GM19351 (cell line): ENCODE results near the gene CTSE.

Experiments used
- ATAC-seq: cut with Tn5 transposase; IDR thresholded peaks from one replicate; pipeline ENCODE4 v1.9.1; 2021; ENCODE audit warnings: mild to moderate bottlenecking, moderate library complexity; ENCODE audit not compliant: unreplicated experiment

The CTSE gene

DNA sequence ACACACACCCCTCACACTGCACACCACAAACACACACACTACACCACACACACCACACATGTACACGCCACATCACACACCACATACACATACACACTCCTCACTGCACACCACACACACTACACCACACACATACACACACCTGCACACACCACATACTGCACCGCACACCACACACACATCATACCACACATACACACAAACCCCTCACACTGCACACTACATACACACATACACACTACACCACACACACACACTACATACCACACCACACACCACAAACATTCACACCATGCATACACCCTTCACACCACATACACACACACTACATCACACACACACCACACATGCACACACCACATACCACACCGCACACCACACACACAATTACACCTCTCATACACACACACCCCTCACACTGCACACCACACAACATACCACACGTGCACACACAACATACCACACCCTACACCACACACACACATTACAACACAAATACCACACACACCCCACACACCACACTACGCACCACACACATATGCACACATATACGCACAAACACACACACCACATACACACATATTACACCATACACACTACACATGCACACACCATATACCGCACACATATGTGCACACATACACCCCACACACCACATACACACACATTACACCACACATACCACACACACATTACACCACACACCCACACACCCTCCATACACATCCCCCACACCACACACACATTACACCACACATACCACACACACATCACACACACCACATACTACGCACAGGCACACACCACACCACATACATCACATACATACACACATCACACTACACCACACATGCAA is 50.1 kb downstream of the CTSE start:
- no peak for ATAC-seq

DNA sequence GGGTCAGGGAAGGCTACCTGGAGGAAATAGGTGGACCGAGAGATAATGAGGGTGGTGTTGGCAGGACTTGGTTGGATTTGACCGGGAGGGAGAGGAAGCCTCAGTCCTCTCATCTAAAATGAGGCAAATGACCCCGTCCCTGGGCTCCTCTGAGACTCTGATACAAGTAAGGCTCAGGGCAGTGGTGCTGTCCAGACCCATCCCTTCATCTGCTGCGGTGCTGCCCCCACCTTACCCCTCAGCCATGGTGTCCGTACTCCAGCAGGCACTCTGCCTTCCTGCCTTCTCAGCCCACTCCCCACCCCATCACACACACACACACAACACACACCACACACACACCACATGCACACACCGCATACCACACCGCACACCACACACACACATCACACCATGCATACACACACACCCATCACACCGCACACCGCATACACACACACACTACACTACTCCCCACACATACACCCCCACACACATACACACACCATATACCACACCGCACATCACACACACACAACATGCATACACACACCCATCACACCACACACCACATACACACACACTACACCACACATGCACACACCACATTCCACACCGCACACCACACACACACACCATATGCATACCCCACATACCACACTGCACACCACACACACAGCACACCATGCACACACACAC is 51.1 kb downstream of the CTSE start:
- ATAC-seq, result no peak

GRCh38 chr1:205972081-205972480 is 51.6 kb downstream of the CTSE start:
- no peak for ATAC-seq

- no peak for ATAC-seq
Observed at GRCh38 chr1:205971082-205971481, 52.6 kb downstream of the CTSE start.

DNA sequence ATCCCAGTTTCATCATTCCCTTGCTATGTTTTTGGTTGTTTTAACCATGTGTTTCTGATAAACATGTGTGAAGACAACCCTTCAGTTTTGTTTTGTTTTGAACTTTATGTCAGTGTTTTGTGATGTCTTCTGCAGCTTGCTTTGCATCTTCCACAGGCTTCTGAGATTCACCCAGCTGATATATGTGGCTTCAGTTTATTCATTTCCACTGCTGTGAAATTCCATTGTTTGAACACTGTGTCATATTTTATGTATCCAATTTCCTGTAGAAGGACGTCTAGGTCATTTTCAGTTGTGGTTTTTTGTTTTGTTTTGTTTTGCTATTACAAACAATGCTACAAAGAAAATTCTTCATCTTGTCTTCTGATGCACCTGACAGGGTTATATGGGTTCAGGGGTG is 53.2 kb downstream of the CTSE start:
- no peak for ATAC-seq

- ATAC-seq, result no peak
Observed at GRCh38 chr1:205969229-205969628, 54.5 kb downstream of the CTSE start.

- ATAC-seq, result no peak
Observed at GRCh38 chr1:205967554-205968335, 56.0 kb downstream of the CTSE start.

DNA sequence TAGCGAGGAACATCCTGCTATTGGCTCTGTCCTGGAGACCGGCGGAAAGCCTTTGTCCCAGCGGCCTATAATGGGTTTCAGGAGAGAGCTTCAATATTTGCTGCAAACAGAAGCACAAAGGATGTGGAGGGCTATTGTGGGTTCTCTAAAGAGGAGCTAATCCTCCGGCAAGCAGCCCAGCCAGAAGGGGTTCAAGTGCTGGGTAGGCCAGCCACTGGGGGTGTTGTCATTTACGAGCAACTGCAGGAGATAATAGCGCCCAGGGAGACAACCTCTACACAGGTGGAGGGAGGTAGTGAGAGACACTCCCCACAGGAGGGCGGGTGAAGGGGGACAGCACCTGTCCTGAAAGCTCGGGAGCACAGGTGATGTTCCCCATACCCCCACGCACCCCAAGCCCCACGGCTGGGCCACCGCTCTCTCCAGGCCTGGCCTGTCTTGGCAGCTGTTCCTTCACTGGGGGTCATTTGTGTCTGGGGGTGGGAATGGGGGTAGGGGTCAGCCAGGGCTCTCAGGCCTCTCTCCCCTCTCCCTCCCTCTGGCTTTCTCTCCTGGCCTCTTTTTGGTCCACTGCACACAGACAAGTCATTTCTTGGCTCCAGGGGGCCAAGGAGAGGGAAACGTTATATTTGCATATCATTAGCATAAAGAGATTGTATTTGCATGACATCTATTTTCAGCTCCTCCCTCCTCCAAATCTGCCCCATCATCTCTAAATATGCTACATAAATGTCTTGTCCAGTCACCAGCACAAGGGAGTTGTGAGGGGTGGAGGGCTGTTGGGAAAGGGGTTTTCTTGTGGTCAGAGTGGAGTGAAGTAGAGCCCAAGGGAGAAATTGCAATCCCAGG is 58.4 kb downstream of the CTSE start:
- ATAC-seq, result no peak

DNA sequence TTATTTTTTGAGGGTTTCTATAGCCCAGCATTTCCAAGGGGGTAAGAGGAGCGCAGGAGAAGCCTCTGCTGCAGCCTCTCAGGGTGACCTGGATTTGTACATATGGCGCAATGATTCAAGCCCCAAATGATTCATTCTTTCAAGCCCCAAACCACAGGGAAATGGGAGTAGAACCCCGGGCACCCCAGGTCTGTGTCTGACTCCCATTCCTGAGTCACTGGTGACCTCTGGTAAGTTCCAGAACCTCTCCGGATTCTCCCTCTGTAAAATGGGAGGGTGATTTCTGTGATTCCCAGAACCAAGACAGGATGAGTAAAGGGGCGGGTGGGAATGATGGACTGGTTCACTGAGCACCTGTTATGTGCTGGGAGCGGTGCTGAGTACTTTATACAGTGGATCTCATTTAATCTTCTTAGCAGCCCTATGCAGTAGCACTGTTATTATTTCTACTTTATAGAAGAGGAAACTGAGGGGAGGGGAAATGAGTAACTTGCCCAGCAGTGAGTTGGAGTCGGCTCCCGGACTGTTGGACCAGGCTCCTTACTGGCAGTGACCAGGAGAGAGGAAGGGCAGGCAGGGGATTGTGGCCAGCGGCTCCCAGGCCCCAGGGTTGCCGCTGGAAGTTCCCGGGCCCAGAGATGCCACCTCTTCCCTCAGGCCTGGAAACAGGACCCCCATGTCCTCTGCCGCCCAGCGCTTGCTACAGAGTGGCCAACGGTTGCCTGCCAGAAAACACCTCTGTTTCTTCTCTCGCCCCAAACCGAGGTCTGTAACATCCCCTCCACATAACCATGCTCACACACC is 60.1 kb downstream of the CTSE start:
- no peak for ATAC-seq

DNA sequence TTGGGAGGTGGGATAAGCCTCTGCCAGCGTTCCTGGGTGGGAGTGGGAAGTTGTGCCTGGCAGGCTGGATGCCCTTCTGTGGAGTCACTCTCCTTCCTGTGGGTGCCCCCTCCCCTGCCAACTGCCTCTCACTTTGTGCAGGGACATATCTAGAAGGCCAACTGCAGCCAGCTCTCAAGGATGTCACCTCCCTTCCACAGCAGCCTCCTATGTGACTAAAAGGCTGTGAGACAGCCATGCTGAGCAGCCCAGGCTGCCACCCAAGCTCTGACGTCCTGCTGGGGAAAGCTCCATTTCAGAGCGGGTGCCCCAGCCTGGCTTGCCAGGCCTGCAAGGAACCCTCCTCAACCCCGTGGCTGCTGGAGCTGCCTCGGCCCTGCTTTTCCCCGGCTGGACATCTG is 60.9 kb downstream of the CTSE start:
- ATAC-seq, result no peak

GRCh38 chr1:205961991-205962820 is 61.5 kb downstream of the CTSE start:
- ATAC-seq, result no peak

DNA sequence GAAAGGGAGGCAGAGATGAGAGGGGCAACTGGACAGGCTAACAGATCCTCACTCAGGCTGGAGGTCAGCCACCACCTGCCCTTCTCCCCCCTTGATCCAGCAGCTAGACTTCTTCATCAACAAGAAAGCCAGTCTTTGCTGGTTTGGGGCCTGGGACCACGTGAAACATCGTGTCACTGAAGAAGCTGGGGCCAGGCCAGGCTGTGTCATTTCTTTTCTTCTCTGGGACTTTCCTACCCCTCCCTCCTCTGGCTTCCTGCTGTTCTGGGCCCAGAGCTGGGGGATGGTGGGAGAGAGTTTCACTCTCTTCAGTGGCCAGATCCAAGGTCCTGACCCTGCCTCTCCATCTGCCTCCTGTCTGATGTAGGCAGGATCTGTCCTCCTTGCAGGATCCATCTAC is 62.3 kb downstream of the CTSE start:
- ATAC-seq, result no peak

DNA sequence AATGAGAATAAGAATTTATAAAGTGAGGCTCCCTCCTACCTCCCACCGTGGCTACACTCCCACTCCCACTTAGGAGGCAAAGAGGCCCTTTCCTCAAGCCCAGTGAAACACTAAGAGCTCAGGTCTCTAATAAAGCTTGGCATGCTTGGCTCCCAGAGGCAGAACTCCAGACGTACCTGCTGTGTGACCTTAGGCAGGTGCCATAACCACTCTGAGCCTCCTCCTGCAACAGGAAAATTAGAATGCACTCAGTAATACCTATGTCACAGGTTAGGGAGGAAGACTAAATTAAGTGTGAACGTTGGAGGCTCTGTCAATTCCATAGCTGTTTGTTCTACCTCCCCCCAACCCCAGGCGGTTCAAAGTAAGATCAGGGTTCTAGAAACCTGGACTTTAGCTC is 63.9 kb downstream of the CTSE start:
- no peak for ATAC-seq
